ENCODE results near the gene HSPA6.
"Not testable (repeated sequence)": the region's sequence is repeated elsewhere in the genome, so short reads cannot be mapped to it uniquely, and the experiment has no call there.

Gene HSPA6

DNA sequence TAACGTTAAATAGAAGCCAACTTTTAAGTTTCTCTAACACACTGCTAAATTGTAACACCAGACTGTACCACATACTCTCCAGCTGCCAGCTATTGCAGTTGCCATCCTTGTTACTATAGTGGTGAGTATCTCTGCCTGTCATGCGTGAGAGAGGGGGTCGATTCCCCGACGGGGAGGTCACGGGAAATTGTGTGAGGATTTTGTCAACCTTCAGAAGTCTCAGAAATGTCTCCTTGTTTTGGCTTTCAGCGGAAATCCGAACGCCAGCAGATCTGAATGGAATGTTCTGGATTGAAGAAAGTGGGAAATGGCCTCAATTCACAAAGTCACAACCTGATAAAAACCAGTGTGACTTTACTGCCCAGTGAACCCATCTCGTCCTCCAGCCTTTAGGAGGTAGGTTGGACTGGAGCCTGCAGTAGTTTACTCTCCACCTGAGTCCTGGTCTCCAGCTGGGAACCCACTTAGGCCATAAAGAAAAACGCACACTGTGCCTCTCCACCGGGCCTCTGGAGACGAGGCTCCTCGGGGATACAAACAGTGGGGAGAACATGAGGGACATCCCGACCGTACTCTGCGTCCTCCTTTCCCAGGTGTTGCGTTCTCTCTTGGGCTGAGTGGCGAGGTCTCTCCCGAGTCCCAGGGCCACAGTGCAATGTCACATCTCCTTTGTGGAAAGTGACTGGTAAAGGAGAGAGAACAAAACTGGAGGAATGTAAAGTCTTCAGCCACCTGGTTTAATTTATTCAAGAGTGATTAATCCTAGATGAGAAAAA is 1.1 kb upstream of the HSPA6 start:
- peak in 1 of 2 donors; percentile 45 for DNase-seq (ENCODE audit: low spot score in 2 of 2)
- not testable (repeated sequence) for H3K9me3 Mint-ChIP-seq, ATAC-seq
- Mint-ChIP-seq H3K4me1 (peaks cover 16% of the 10 kb centered on the region), H3K4me3 (peak overlapping the region; percentile 74), H3K36me3 (peaks cover 20% of the 10 kb centered on the region), H3K27ac (peak overlapping the region; percentile 99)

GRCh38 chr1:161524742-161525291 is 477 bp downstream of the HSPA6 start:
- peaks cover 16% of the 10 kb centered on the region for H3K4me1 Mint-ChIP-seq
- H3K4me3 Mint-ChIP-seq, result peak overlapping the region; percentile 74
- peaks cover 25% of the 10 kb centered on the region for H3K36me3 Mint-ChIP-seq
- ATAC-seq, result peak; percentile 29
- DNase-seq (ENCODE audit: low spot score in 2 of 2), result peak; percentile 11 to 70
- not testable (repeated sequence) for H3K27ac Mint-ChIP-seq, H3K9me3 Mint-ChIP-seq

GRCh38 chr1:161525321-161525720 is 981 bp downstream of the HSPA6 start:
- peak in 1 of 2 donors; percentile 43 for DNase-seq (ENCODE audit: low spot score in 2 of 2)
- H3K4me3 Mint-ChIP-seq, result peak overlapping the region; percentile 74
- not testable (repeated sequence) for ATAC-seq

DNA sequence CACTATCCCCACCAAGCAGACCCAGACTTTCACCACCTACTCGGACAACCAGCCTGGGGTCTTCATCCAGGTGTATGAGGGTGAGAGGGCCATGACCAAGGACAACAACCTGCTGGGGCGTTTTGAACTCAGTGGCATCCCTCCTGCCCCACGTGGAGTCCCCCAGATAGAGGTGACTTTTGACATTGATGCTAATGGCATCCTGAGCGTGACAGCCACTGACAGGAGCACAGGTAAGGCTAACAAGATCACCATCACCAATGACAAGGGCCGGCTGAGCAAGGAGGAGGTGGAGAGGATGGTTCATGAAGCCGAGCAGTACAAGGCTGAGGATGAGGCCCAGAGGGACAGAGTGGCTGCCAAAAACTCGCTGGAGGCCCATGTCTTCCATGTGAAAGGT is 1.6 kb downstream of the HSPA6 start:
- not testable (repeated sequence) for H3K4me3 Mint-ChIP-seq
- H3K36me3 Mint-ChIP-seq, result peaks cover 36% of the 10 kb centered on the region
- peaks cover 27% of the 10 kb centered on the region for H3K4me1 Mint-ChIP-seq

More at GRCh38 chr1:161525321-161525720, 981 bp downstream of the HSPA6 start:
- Mint-ChIP-seq H3K36me3 (peaks cover 30% of the 10 kb centered on the region), H3K4me1 (peaks cover 21% of the 10 kb centered on the region)
- not testable (repeated sequence) for H3K9me3 Mint-ChIP-seq, H3K27ac Mint-ChIP-seq

DNA sequence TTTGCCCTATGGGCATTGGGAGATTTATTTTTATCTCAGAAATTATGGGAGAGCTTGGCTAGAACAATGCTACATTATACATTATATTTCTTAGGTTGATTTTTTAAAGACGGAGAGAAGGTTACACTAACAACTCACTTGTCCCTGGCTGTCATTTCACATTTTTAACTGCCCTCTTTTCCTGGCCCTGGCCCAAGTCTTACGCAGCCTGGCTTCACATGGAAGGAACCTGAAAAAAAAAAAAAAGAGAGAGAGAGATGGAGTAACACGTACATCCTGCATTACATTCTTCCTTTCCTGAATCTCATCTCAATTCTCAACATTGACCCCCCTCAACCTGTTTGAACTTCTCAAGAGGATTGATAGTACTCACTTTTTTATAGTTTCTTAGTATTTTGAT is 4.2 kb downstream of the HSPA6 start:
- peaks cover 31% of the 10 kb centered on the region for H3K36me3 Mint-ChIP-seq
- ATAC-seq, H3K4me3 Mint-ChIP-seq, H3K9me3 Mint-ChIP-seq, H3K27ac Mint-ChIP-seq: not testable (repeated sequence)
- peak in 1 of 2 donors; percentile 8 for DNase-seq (ENCODE audit: low spot score in 2 of 2)
- H3K4me1 Mint-ChIP-seq, result peaks cover 29% of the 10 kb centered on the region

More for the DNA sequence above, 1.6 kb downstream of the HSPA6 start:
- not testable (repeated sequence) for H3K9me3 Mint-ChIP-seq, H3K27ac Mint-ChIP-seq, ATAC-seq
- peak in 1 of 2 donors; percentile 38 for DNase-seq (ENCODE audit: low spot score in 2 of 2)

DNA sequence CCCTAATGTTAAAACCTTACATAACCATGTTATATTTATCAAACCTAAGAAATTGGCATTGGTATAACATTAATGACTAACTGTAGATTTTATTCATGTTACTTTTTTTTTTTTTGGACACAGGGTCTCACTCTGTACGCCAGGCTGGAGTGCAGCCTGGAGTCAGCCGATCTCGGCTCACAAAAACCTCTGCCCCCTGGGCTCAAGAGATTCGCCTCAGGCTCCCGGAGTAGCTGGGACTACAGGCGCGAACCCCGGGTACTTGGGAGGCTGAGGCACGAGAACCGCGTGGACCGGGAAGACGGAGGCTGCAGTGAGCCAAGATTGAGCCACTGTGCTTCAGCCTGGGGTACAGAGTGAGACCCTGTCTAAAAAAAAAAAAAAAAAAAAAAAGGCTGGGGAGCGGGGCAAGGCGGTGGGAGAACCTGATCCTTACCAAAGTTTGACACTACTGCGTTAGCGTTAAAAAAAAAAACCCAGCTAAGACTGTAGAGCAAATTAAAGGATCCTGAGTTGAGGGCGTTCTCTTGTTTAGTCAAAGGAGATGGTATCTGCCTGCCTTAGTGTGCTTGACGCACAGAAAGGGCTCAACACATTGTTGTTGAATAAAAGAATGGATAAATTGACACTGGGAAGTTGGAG is 5.2 kb downstream of the HSPA6 start:
- not testable (repeated sequence) for H3K9me3 Mint-ChIP-seq, ATAC-seq
- Mint-ChIP-seq H3K4me1 (peaks cover 24% of the 10 kb centered on the region), H3K36me3 (peaks cover 22% of the 10 kb centered on the region), H3K27ac (peak overlapping the region; percentile 99), H3K4me3 (peak overlapping the region; percentile 82)
- DNase-seq (ENCODE audit: low spot score in 2 of 2), result peak in 1 of 2 donors; percentile 47

- not testable (repeated sequence) for H3K9me3 Mint-ChIP-seq
- H3K36me3 Mint-ChIP-seq, result peaks cover 22% of the 10 kb centered on the region
- ATAC-seq (peak; percentile 60), DNase-seq (ENCODE audit: low spot score in 2 of 2) (peak; percentile 50 to 85)
- H3K27ac Mint-ChIP-seq, result peak overlapping the region; percentile 99
- peaks cover 21% of the 10 kb centered on the region for H3K4me1 Mint-ChIP-seq
- peak overlapping the region; percentile 82 for H3K4me3 Mint-ChIP-seq
Measured at GRCh38 chr1:161530158-161530557, 5.8 kb downstream of the HSPA6 start.

DNA sequence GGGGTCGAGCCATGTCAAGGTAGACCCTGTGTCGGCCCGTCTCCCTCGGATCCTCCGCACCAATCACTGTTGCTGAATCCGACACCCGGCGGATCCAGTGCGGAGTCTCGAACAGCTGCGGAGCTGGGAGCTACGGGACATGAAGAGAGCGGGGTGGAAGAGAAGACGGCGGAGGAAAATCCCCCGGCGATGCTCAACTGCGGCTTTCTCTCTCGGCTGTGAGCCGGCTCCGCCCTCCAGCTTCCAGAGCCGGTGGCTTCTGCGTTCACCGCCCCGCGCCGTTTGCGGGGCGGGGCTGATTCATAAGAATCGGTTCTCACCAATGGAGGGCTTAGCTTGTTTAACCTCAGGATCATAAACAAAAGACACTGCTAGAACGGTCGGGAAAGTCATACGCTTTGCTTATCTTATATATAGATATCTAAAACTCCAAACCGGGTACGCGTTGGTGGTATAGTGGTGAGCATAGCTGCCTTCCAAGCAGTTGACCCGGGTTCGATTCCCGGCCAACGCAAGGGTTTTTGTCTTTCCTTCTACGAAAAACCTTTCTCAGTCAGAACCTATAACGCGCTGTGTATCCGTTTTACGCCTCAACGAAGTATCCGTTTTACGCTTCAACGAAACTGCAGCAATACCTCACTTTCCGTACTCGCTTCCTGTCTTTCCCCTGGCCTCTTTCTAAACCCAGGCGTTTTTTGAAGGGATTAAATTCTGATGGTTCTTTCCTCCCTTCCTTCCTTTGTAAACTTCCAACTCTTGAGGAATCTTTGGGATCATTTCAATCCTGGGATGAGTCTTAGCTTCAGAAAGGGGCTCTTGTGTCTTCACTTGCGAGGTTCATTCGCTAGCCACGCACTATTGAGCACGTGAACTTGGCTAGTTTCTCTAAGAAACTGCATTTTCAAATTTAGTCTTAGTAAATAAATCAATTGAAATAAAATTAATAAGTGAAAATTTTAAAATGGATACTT is 6.6 kb downstream of the HSPA6 start:
- Mint-ChIP-seq H3K4me1 (peaks cover 18% of the 10 kb centered on the region), H3K36me3 (peaks cover 22% of the 10 kb centered on the region), H3K27ac (peak overlapping the region; percentile 99), H3K4me3 (peak overlapping the region; percentile 82)
- ATAC-seq (peak; percentile 89), DNase-seq (ENCODE audit: low spot score in 2 of 2) (peak; percentile 68 to 95)
- H3K9me3 Mint-ChIP-seq, result not testable (repeated sequence)

DNA sequence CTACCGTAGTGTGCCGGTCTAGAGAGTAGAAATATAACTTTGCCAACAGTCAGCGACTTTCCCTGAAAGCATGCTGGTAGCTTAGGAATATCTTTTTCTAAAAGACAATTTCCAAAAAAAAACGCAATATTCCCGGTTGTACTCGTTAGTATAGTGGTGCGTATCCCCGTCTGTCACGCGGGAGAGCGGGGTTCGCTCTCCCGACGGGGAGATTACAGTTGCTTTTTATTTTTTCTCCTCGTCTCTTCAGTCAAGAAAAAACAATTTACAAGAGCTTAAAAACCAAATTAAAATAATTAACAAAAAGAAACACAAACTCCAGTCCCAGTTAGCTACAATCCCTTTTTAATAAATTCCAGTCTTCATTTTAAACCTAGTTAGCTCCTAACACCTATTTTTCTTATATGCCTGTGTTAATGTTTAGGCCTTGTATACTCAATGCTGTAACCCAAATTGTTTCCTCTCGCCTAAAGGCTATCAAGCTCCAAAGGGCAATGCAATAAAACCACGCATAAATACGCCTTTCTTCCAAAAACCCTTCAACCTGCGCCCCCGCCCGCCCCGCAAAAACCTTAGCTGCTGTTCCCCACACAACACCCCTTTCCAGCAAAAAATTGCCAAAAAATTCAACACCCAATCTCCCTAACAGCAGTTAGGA is 7.8 kb downstream of the HSPA6 start:
- peak in 1 of 2 donors; percentile 47 for DNase-seq (ENCODE audit: low spot score in 2 of 2)
- no peak for ATAC-seq
- Mint-ChIP-seq H3K27ac (no peak overlapping the region), H3K4me1 (peaks cover 16% of the 10 kb centered on the region), H3K36me3 (peaks cover 22% of the 10 kb centered on the region), H3K9me3 (no peaks in the 10 kb centered on the region), H3K4me3 (peak overlapping the region; percentile 8)

DNA sequence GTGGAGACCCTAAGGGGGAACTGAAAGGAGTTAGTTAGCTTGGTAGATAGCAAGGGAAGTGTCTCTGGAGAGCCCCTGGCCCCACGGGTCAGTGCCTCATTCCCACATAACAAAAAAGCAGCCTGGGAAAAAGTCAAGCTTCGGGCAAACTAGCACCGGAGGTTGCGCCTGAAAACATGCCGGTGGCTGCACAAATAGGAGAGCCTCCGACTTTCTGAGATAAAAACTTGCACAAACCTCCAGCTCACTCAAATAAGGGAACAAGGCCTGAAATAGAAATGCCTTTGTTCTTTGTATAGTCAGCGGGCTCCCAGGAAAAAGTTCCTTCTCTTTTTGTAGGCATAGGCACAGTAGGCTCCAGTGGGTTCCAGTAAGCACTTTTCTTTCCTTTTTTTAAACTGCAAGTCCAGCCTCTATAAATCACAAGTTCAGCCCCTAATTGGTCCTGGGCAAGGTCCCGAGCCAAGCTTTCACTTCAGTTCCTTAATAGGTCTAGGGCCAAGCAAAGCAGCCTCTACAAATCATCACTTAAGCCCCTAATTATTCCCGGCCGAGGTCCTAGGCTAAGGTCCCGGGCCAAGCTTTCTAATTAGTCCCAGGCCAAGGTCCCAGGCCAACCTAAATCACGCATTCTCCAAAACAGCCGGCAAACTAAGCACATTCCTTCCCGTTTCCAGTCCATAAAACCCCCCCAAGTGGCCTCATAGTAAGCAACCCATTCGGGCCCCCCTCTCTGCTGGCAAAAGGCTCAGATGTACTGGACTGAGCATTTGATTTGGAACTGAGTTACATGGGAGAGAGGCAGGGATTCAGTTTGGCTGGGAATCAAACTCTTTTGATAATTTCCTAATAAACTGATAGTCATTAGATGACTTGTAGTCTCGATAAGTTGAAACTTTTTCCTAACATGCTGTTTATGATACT is 8.6 kb downstream of the HSPA6 start:
- Mint-ChIP-seq H3K4me1 (peaks cover 16% of the 10 kb centered on the region), H3K36me3 (peaks cover 22% of the 10 kb centered on the region)
- peak in 1 of 2 donors; percentile 44 for DNase-seq (ENCODE audit: low spot score in 2 of 2)
- H3K4me3 Mint-ChIP-seq, ATAC-seq, H3K27ac Mint-ChIP-seq, H3K9me3 Mint-ChIP-seq: not testable (repeated sequence)

DNA sequence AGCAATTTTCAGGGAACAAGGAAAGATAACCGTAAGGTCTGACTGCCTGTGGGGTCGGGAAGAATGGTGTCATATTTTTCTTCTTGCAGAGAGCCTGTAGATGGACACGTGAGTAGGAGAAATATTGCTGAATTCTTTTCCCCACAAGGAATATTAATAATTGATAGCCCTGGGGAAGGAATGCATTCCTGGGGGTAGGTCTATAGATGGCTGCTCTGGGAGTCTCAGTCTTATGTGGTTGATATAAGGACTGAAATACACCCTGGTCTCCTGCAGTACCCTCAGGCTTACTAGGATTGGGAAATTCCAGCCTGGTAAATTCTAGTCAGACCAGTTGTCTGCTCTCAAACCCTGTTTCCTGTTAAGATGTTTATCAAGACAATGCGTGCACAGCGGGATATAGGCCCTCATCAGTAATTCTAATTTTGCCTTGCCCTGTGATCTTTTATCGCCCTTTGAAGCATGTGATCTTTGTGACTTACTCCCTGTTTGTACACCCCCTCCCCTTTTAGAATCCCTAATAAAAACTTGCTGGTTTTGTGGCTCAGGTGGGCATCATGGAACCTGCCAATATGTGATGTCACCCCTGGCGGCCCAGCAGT is 12.8 kb downstream of the HSPA6 start:
- not testable (repeated sequence) for H3K9me3 Mint-ChIP-seq, H3K4me3 Mint-ChIP-seq, ATAC-seq, H3K27ac Mint-ChIP-seq
- Mint-ChIP-seq H3K4me1 (peaks cover 27% of the 10 kb centered on the region), H3K36me3 (peaks cover 17% of the 10 kb centered on the region)
- peak in 1 of 2 donors; percentile 30 for DNase-seq (ENCODE audit: low spot score in 2 of 2)

GRCh38 chr1:161538925-161539479 is 14.7 kb downstream of the HSPA6 start:
- H3K27ac Mint-ChIP-seq; H3K9me3 Mint-ChIP-seq; DNase-seq (ENCODE audit: low spot score in 2 of 2); ATAC-seq: not testable (repeated sequence)
- peak overlapping the region; percentile 79 for H3K4me3 Mint-ChIP-seq
- H3K4me1 Mint-ChIP-seq, result peaks cover 39% of the 10 kb centered on the region
- H3K36me3 Mint-ChIP-seq, result peaks cover 17% of the 10 kb centered on the region

Data from stimulated activated effector memory CD8-positive, alpha-beta T cell treated with anti-CD3 and anti-CD28 coated beads, Interleukin-12 subunit alpha, Interleukin-12 subunit beta, amount 100 ng/mL, for 72 hours (primary cell).